NCI-H345 treated with DMSO at 0.1 percent for 48 hours (cell line): ENCODE results near the gene MOB3B.

Source experiments
- DNase-seq: peaks from one replicate; lab custom pipeline; 2025; ENCODE audit not compliant: unreplicated experiment; lab: John Stamatoyannopoulos, UW

MOB3B gene

GRCh38 chr9:27293996-27294395 lies 235.6 kb downstream of the MOB3B start:
- DNase-seq: no peak

GRCh38 chr9:27292659-27293405 lies 236.8 kb downstream of the MOB3B start:
- DNase-seq: no peak

DNA sequence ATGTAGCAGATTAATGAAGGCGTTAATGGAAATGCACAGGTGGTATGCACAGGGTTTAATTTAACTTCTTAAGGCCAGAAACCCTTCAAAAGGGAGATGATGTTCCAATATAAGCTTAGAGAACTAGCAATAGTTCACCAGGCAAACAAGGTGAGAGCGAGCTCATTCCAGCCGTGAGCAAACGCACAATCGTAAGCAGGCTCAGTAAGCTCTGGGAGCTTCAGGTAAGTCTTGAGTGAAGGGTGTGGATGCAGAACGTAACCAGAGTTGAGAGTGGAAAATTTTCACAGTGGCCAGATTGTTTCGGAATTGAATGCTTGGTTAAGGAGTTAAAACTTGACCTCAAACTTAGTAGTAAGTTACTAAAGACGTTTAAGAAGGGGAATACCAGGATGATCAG lies 238.3 kb downstream of the MOB3B start:
- no peak for DNase-seq

DNA sequence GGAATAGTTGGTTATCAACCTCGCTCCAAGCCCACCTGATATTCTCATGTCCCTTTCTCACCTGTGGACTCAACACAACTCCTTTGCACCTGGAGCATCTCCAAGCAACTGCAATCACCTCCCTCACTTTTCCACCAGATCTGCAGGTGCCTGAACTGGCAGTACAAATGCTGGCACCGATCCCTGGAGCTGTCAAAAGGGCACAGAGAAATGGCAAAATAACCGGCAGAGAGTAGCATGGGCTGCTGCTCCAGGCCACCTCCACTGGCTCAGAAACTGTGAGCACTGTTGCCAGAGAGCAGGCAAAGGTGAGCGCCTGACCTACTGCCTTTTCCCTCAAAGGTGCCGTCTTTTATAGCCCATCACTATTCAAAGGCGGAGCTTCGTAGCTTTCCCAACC lies 247.3 kb downstream of the MOB3B start:
- DNase-seq: no peak

DNA sequence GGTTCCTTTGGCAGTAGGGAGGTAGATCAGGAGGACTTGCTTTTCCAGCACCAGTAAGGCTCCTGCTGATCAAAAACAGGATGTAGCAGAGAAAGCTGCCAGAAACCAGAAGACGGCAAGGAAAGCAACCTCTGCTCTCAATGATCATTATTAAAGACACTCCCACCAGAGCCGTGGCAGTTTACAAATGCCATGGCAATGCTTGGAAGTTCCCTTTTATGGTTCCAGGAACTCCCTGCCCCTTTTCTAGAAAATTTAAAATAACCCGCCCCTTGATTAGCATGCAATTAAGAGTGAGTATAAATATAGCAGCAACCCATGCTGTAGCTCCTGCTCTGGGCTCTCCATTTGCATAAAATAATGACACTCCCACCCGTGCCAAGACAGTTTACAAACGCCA lies 248.8 kb downstream of the MOB3B start:
- no peak for DNase-seq

GRCh38 chr9:27280249-27280648 lies 249.4 kb downstream of the MOB3B start:
- DNase-seq: no peak

- DNase-seq: no peak
Observed at GRCh38 chr9:27279611-27280010, 250.0 kb downstream of the MOB3B start.

GRCh38 chr9:27278374-27278773 lies 251.2 kb downstream of the MOB3B start:
- DNase-seq: no peak

- peak; percentile 82 for DNase-seq
Observed at GRCh38 chr9:27276193-27277030, 253.2 kb downstream of the MOB3B start.
